Chondrocyte (in vitro differentiated cells): ENCODE results near the gene MX1. TPM values are rescaled to one million over a fixed set of nuclear protein-coding genes. Genes with fewer than 3 reads are reported as not detected.
"Not testable (repeated sequence)": the region's sequence is repeated elsewhere in the genome, so short reads cannot be mapped to it uniquely, and the experiment has no call there.

Source experiments
- DNase-seq: peaks from one replicate; pipeline ENCODE4 v3.0.0; 2021; ENCODE audit warnings: mixed read lengths, low spot score
- H3K27ac Mint-ChIP-seq: one replicate; pipeline ENCODE4 v1.8.0; 2021; ENCODE audit warnings: mild to moderate bottlenecking, moderate library complexity, mixed read lengths; ENCODE audit not compliant: unreplicated experiment
- H3K27me3 Mint-ChIP-seq: 2 replicates; pipeline ENCODE4 v1.8.0; 2021; ENCODE audit warnings: low read depth, mixed read lengths
- H3K36me3 Mint-ChIP-seq: 2 replicates; pipeline ENCODE4 v1.8.0; 2021; ENCODE audit warnings: low read depth, mixed read lengths
- H3K4me1 Mint-ChIP-seq: 2 replicates; pipeline ENCODE4 v1.8.0; 2021; ENCODE audit warnings: low read depth, mild to moderate bottlenecking, mixed read lengths
- H3K4me3 Mint-ChIP-seq: one replicate; pipeline ENCODE4 v1.8.0; 2021; ENCODE audit warnings: mild to moderate bottlenecking, moderate library complexity, mixed read lengths; ENCODE audit not compliant: unreplicated experiment
- H3K9me3 Mint-ChIP-seq: 2 replicates; pipeline ENCODE4 v1.8.0; 2021; ENCODE audit warnings: low read depth, mixed read lengths
- CTCF ChIP-seq: fragments of 200-600 bp; sonication (generic); IDR thresholded peaks from 2 replicates; pipeline ENCODE4 v1.5.0; 2021; ENCODE audit warnings: antibody characterized with exemption, mild to moderate bottlenecking, moderate library complexity
- total RNA-seq: library from RNA; stranded (reverse); gene quantifications from 3 replicates; pipeline ENCODE4 v1.2.1, GENCODE V29; 2021

The MX1 gene
- total RNA-seq, 1 donor from 2014 or later: 1.2 TPM

DNA sequence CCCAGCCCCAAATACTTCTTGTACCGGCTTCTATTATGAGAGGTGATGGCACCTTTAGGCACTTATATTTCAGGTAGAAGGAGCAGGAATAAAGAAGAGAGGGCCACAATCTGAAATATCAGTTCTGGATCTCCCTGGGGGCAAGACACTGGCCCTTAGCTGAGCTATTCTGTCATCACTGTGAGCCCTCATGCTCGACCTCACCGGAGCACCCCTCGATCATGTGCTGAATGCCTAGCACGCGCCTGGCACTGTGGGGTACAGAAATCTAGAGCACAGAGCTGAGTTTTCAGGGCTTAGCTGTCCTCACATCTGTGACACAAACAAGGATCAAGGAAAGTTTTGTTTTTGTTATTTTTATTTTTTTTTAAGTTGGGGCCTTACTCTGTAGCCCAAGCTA is 7.6 kb upstream of the MX1 start:
- Mint-ChIP-seq H3K4me1 (peaks cover 13% of the 10 kb centered on the region), H3K27me3 (peaks cover 10% of the 10 kb centered on the region), H3K27ac (no peak overlapping the region), H3K4me3 (no peak overlapping the region), H3K9me3 (peaks cover 17% of the 10 kb centered on the region), H3K36me3 (no peaks in the 10 kb centered on the region)
- no peak for DNase-seq
- TF ChIP-seq CTCF: no peak

- Mint-ChIP-seq H3K27me3 (peaks cover 6% of the 10 kb centered on the region), H3K27ac (no peak overlapping the region), H3K4me3 (peak overlapping the region; percentile 16), H3K4me1 (peaks cover 13% of the 10 kb centered on the region), H3K36me3 (no peaks in the 10 kb centered on the region), H3K9me3 (peaks cover 17% of the 10 kb centered on the region)
- TF ChIP-seq CTCF: no peak
- no peak for DNase-seq
Observed at GRCh38 chr21:41418956-41419680, 6.9 kb upstream of the MX1 start.

DNA sequence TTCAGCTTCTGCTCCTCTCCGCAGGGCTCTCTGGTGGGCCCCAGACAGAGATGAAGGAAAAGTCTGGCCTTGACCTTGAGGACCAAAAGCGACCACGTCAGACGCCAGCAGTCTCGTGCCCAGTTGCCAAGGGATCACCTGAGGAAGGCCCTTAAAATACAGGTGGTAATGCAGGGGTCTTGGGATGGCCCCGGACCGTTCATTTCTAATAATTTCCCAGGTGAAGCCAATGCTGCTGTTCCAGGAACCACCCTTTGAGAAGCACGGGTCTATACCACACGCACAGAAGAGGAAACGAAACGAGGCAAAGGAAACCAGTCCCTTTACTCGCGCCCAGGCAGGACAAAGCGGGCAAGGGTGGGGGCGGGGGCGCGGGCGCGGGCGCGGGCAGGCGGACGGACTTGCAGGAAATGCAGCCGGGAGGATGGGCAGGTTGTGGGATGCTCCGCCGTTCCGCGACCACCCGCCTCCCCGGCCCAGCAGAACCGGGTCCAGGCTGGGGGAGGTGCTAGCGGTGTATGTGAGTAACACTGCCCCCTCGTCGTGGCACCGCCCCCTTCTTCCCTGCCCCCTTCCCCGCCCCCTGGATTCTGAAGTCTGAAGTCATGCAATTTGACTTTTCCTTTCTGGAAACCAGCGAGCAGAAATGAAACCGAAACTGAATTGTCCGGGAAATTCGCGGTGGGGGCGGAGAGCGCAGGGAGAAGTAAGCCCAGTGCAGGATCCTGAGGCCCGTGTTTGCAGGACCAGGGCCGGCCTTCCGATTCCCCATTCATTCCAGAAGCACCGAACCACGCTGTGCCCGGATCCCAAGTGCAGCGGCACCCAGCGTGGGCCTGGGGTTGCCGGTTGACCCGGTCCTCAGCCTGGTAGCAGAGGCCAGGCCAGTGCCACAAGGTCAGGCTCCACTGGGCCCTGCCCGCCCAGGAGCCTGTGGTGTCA is 5.8 kb upstream of the MX1 start:
- Mint-ChIP-seq H3K36me3 (no peaks in the 10 kb centered on the region), H3K4me1 (peaks cover 13% of the 10 kb centered on the region), H3K4me3 (peak overlapping the region; percentile 86), H3K9me3 (peaks cover 12% of the 10 kb centered on the region), H3K27me3 (peaks cover under 1% of the 10 kb centered on the region), H3K27ac (peak overlapping the region; percentile 78)
- TF ChIP-seq CTCF: peak; percentile 33
- DNase-seq: no peak

- H3K4me3 Mint-ChIP-seq: peak overlapping the region; percentile 86
- not testable (repeated sequence) for H3K9me3 Mint-ChIP-seq, H3K27me3 Mint-ChIP-seq, H3K36me3 Mint-ChIP-seq, DNase-seq
- H3K4me1 Mint-ChIP-seq: peaks cover 13% of the 10 kb centered on the region
- H3K27ac Mint-ChIP-seq: peak overlapping the region; percentile 78
Observed at GRCh38 chr21:41420998-41421397, 5.0 kb upstream of the MX1 start.

DNA sequence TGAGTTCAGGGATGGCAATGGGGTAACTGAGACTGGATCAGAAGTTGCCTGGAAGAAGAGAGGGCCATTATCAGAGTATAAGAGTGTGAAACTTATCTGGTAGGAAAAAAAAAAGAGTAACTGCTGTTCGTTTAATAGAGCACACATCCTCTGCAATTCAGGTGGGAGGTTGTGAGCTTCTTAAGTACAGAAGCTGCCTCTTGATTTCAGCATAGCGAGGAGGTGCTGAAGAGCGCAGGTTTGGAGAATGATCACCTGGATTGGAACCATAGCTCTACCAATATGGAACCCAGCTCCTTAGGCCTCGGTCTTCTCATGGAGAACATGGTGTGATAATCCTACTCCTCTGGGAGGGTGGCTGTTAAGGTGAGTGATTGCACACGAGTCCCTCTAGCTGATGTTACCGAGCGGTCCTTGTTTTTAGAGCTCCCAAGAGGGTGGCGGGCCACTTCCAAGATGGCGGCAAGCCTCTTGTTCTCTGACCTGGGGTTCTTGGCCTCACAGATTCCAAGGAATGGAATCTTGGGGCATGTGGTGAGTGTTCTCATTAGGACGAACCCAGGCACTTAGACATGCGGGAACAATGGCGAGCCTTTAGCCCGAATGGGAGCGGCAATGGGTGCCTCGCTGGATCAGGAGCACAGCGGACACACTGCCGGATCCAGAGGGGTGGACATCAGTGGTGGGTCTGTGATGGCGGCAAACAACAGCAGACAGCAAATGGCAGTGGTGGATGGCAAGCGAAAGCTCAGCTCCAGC is 3.3 kb upstream of the MX1 start:
- Mint-ChIP-seq H3K4me1 (peaks cover 13% of the 10 kb centered on the region), H3K27ac (no peak overlapping the region), H3K4me3 (no peak overlapping the region), H3K27me3 (no peaks in the 10 kb centered on the region), H3K36me3 (no peaks in the 10 kb centered on the region), H3K9me3 (no peaks in the 10 kb centered on the region)
- DNase-seq: no peak
- no peak for TF ChIP-seq CTCF

GRCh38 chr21:41423305-41423636 is 2.8 kb upstream of the MX1 start:
- H3K27me3 Mint-ChIP-seq, H3K9me3 Mint-ChIP-seq, DNase-seq, H3K27ac Mint-ChIP-seq, H3K36me3 Mint-ChIP-seq, H3K4me3 Mint-ChIP-seq: not testable (repeated sequence)
- H3K4me1 Mint-ChIP-seq: peaks cover 13% of the 10 kb centered on the region
